ENCODE measurements around the gene CNNM2.

CNNM2 gene

DNA sequence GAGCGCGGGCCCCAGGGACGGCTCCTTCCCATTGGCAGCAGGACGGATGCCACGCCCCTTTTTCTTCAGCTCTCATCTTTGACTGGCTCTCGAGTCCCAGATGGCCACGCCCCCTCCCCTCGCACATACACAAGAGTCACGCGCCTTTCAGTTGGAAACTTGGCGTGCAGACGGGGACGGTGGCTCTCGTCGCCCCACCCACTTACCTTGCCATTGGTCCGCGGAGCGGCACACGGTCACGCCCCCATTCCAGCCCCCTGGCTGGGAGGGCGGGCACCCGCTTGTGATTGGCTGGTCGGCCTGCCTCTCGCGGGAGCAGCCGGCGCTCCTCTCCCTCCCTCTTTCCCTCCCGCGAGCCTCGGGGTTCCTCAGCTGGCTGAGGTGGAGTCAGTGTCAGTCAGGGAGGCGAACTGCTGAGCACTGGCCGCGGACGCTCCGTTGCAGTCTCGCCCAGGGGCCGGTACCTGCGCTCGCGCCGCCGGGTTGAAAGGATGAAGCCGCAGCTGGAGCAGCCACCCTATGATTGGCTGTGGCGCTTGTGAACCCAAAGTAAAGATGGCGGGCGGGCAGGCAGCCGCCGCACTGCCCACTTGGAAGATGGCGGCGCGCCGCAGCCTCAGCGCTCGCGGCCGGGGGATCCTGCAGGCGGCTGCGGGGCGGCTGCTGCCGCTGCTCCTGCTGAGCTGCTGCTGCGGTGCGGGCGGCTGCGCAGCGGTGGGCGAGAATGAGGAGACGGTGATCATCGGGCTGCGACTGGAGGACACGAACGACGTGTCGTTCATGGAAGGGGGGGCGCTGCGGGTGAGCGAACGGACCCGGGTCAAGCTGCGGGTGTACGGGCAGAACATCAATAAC, at the start of gene CNNM2:
Gene CNNM2, plus strand, starts transcription at position 333 of the 855 bp plus-strand sequence. Its CDS starts 187 bp downstream, at position 520.
- peak; percentile 99 for DNase-seq (ENCODE audit: low read depth)

DNA sequence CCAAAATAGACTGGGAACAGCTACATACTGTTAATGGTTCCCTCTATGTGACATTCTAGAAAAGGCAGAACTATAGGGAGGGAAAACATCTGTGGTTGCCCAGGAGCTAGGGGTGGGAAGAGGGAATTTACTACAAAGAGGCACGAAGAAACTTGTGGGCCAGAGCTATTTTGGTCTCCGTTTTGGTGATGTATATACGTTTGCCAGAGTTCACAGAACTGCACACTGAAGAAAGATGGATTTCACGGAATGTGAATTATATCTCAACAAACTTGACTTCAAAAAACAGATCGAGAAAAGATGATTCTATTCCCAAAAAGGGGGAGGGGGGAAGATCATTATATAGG, 49.2 kb upstream of the CNNM2 start:
- DNase-seq (ENCODE audit: low read depth) = no peak

DNA sequence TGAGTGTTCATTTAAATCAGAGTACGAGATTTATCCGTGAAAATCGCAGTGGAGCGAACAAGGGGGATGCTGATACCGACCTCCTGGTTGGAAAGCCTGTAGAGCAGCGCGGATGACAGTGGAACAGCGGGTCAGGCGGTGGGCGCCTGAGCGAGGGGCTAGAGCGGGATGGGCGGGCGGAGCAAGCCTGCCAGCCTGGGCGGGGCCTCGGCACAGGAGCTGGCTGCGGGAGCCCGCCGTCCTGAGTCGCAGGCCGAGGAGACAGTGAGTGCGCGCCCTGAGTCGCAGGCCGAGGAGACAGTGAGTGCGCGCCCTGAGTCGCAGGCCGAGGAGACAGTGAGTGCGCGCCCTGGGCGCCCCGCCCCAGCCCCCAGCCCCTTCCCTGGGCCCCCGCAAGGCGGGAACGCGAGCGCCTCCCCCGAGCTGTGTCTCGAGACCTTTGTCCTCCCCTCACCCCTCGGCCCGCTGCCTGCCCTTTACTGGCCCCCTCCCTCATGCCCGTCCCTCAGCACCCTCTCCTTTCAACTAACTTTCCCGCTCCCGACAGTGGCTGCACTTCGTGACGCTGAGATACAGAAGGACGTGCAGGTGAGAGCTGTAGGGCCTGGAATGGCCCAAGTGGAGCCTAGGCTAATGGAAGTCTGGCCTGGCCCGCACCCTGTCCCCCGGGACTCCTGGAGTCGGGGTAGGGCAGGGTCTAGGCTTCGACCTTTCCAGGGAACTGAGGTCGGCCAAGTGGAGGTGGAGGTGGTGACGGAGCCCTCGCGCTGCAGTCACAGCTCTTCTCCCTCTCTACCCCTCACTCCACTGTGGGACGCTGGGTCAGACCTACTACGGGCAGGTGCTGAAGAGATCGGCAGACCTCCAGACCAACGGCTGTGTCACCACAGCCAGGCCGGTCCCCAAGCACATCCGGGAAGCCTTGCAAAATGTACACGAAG, 48.6 kb upstream of the CNNM2 start, which contains the start of gene AS3MT:
Gene AS3MT, plus strand, starts transcription at position 213 of the 941 bp plus-strand sequence. Its CDS starts 123 bp downstream, at position 336.
- no peak for DNase-seq (ENCODE audit: low read depth)

DNA sequence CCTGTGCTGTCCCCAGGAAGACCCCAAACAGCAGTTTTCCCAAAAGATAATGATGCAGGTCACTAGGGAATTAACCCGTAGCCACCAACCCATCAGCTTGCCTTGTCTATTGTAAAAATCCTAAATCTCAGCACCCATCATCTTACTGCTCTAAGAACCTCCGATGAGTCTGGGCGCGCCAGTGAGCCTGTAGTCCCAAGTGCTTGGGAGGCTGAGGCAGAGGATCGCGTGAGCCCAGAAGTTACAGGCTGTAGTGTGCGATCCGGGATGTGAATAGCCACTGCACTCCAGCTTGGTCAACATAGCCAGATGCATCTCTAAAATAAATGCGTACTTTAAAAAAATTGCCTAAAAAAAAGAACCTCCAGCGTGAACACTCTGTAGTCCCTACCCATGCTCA, 47.9 kb upstream of the CNNM2 start:
- DNase-seq (ENCODE audit: low read depth) = no peak

DNA sequence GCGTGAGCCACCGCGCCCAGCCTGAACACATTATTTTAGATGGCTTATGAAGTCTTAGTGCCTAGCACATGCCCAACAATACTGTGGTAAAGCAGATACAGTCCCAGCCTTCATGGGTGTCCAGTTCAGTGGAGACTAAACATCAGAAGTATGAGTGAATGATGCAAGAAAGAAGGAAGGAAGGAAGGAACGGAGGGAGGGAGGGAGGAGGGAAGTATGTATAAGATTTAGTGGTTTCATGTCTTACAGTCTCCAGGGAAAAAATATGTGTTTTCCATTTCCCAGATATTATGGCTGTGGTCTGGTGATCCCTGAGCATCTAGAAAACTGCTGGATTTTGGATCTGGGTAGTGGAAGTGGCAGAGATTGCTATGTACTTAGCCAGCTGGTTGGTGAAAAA, 45.9 kb upstream of the CNNM2 start:
- DNase-seq (ENCODE audit: low read depth) = no peak

DNA sequence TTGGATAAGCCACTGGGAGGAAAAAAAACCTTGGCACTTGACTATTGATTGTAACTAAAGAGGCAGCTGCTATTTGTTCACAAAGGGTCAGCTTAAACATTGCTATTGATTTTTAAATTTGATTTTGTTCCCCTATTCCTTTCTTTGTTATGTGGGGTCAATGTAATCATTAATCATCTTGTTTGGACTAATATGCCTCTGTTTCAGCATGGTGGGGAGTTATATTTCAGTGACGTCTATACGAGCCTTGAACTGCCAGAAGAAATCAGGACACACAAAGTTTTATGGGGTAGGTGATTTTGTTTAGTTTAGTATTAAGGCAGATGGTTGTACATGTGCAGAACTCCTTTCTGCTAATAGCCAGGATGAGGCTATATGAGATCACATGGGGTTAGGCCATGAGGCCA, 41.3 kb upstream of the CNNM2 start:
- no peak for DNase-seq (ENCODE audit: low read depth)

DNA sequence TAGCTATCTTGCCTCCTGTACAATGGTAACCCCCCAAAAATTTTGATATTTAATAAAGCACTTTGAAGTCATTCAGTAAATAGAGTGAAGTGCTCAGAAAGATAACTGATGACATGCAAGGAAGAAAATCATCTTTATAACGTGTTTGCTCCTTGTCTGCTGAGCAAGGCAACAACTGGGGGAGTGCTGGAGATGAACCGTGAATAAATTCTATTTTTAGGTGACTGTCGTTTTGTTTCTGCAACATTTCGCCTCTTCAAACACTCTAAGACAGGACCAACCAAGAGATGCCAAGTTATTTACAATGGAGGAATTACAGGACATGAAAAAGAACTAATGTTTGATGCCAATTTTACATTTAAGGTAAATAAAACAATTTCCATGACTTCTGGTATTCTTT, 39.5 kb upstream of the CNNM2 start:
- DNase-seq (ENCODE audit: low read depth) = no peak

DNA sequence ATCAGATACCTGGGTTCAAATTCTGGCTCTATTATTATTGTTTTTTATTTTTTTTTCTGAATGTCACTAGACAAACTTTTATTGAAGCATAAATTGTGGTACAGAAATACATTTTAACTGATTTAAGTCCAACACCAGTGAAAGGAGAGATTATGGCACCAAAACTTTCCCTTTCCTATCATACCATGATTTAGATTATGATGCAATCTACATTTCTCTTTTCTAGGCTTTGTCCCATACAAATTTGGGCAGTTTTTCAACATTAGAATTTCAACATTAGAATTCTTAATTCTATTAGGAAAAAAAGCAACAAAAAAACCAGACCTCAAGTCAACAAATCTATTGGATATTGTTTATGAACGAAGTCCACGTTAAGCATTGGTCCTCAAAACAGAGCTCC, 37.8 kb upstream of the CNNM2 start:
- DNase-seq (ENCODE audit: low read depth) = no peak

DNA sequence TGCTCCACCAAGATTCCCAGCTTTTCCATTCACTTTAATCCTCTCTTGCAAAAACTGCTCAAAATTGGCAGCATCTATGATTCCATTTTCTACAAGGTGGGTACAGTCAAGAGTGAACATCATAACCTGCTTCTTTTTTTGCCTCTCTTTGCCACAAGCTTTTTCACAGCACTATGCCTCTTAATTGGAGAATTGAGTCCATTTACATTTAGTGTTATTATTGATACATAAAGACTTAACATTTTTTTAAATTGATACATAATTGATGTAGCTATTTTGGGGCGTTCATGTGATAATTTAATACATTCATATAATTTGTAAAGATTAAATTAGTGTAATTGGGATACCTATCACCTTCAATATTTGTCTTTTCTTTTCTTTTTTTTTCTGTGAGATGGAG, 30.0 kb upstream of the CNNM2 start:
- DNase-seq (ENCODE audit: low read depth) = no peak

DNA sequence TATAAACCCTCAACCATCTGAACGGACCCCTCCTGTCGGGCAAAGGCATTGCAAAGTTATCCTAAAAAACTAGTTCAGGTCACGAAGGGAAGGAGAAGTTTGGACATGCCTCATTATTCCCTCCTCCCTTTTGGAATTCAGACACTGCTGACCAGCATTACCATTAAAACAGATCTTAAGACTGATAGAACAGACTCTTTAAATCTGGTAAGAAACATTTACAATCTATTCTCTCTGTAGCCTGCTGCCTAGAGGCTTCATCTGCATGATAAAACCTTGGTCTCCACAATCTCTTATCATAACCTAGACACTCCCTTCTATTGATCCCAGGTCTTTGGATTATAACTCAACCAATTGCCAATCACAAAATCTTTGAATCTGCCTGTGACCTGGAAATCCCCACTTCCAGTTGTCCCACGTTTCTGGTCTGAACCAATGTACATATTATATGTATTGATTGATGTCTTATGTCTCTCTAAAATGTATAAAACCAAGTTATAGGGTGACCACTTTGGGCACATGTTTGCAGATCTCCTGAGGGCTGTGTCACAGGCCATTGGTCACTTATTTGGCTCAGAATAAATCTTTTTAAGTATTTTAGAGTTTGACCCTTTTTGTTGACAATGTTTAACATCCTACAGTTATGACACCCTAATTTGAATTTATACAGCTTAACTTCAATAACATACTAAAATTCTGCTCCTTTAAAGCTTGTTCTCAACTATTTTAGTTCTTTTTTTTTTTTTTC, 23.5 kb upstream of the CNNM2 start:
- no peak for DNase-seq (ENCODE audit: low read depth)

DNA sequence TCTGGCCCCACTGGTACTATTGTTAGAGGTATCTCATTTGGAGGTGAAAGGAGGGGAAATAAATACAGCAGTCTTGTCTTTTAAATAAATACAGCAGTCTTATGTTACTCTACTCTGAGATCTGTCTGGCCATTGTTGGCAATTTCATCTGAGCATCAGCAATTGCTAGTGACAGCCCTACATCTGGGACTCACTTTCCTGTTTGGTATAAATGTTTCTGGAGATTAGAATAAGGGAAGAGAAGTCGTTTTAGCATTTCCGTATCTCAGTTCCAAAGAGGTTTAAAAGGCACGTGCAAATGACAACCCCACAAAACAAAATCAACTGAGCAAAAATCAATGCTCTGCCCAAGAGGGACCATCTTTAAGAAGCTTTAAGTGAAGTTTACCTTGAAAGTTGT, 18.1 kb upstream of the CNNM2 start:
- no peak for DNase-seq (ENCODE audit: low read depth)

DNA sequence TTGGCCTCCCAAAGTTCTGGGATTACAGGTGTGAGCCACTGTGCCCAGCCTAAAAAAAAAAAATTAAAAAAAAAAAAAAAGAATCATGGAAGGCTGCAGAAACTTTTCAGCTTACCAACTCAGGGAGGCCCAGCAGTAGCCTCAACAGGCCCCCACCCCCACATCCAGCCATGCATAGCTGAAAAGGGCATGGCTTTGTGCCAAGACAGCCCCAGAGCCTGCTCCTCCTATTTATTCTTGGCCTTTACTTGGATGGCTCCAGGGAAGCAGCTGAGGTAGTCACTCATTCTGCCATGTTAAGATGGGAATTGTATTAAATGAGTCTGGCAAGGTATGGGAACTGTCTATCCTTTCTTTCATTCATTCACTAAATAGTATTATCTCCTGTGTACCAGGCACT, 13.7 kb upstream of the CNNM2 start:
- no peak for DNase-seq (ENCODE audit: low read depth)

DNA sequence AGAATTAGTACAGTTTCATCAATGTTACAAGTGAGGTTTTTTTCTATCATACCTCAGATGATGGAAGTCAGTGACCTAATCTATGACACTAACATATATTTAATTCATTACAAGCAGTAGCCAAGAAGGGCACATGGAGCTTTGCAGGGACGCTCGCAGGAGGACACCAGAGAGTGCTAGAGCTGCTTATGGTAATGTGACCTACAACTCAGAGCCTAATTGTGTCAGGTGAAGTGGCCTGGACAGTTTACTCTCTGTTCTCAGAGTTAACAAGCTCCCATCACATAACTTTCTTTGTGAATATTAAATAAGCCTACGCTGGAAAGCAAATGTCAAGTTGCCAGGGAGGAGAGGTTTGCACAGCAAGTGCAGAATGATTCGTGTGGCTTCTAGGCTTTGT, 11.6 kb upstream of the CNNM2 start:
- no peak for DNase-seq (ENCODE audit: low read depth)

DNA sequence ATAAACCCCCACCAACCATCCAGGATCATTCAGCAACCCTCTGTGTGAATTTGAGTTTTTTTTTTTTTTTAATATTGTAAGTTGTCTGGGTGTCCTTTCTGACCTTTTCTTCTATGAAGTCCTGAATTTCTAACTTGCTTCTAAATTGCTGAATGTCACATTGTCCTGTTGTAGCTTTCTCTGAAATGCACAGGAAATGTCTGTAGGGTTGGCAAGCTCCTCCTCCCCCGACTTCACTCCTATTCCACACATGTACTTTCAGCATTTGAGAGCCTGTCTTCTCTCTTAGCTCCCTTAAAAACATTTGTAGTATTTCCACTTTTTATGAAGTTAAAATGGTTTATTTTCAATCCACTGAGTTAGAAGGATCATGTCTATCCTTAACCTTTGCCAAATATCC, 3.3 kb upstream of the CNNM2 start:
- no peak for DNase-seq (ENCODE audit: low read depth)

DNA sequence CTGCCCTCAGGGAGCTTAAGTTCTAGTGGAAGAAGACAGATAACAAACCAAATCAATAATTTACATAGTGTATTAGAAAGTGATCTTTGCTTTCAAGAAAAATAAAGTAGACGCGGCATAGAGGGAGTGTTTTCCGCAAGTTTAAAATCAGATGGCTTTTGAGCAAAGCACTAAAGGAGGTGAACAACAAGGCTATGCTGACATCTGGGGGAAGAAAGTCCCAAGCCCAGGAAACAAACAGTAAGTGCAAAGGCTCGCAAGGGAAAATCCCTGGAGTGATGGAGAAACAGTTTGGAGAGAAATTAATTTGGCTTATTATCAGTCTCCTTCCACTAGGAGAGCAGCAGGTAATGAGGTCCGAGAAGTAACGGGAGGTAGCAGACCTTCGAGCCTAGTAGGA, 1.9 kb upstream of the CNNM2 start:
- DNase-seq (ENCODE audit: low read depth) = no peak

DNA sequence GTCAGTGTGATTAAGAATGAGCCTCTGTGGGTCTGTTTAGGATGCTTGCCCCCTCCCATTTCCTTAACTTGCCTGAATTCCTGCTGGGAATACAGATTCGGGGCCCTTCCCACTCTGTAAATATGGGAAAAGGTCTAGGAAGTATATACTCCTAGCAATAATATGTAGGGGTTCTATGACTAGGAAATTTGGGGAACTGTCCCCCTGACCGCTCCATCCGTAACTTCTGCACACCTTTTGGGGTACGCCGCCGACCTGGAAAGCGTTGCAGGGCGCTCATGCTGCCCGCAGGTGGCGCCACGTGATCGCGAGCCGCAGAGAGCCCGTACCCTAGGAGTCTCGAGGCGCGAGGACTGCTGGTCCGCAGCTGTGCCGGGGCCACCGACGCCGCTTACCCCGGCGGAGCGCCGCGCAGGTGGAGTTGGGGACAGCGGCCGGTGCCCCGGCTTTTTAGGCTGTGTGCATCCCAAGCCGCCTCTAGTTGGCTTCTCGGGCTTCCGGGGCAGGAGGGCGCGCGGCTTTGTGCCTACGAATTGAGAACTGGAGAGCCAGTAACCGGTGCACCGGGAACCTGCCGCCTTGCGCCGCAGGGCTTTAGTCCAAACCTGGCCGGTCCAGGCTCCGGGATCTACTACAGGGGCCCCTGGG, 656 bp upstream of the CNNM2 start:
- peak; percentile 74 for DNase-seq (ENCODE audit: low read depth)

DNA sequence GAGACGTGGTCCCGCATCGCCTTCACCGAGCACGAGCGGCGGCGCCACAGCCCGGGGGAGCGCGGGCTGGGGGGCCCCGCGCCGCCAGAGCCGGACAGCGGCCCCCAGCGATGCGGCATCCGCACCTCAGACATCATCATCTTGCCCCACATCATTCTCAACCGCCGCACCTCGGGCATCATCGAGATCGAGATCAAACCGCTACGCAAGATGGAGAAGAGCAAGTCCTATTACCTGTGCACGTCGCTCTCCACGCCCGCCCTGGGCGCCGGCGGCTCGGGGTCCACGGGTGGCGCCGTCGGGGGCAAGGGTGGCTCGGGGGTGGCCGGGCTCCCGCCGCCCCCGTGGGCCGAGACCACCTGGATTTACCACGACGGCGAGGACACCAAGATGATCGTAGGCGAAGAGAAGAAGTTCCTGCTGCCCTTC, 737 bp downstream of the CNNM2 start:
- peak; percentile 23 for DNase-seq (ENCODE audit: low read depth)

DNA sequence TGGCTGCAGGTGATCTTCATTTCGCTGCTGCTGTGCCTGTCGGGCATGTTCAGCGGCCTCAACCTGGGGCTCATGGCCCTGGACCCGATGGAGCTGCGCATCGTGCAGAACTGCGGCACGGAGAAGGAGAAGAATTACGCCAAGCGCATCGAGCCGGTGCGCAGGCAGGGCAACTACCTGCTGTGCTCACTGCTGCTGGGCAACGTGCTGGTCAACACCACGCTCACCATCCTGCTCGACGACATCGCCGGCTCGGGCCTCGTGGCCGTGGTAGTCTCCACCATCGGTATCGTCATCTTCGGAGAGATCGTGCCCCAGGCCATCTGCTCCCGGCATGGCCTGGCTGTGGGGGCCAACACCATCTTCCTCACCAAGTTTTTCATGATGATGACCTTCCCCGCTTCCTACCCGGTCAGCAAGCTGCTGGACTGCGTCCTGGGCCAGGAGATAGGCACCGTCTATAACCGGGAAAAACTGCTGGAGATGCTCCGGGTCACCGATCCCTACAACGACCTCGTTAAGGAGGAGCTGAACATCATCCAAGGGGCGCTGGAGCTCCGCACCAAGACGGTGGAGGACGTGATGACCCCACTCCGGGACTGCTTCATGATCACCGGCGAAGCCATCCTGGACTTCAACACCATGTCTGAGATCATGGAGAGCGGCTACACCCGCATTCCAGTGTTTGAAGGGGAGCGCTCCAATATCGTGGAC, 1.3 kb downstream of the CNNM2 start:
- DNase-seq (ENCODE audit: low read depth) = no peak

DNA sequence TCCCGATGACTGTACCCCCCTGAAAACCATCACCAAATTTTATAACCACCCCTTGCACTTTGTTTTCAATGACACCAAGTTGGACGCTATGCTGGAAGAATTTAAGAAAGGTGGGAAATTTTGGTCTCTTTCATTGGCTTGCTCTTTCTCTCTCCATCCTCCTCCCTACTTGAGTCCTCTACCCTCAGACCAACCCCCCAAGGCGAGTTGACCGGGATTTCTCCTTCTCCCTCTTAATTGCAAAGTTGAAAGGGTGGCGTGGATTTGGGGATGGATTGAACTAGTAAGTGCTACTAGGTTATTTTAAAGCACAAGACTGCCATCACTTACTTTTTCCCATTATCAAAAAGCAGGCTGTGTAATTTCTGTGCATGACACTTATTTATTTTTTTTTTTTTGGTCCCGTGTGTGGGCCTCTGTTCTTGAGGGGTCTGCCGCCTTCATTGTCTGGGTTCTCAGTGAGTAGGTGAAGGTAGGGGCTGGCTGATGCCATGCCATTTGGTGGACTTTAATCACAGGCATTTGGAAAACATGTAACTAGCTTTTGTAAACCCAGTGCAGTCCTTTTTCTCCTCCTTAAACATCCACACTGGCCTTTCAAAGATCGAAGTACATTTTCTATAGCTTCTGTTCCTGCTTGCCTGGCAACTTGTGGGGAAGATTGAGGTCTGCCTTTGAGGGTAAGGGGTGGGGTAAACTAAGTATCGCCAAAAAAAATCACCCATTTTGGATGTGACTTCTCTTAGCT, 2.1 kb downstream of the CNNM2 start:
- DNase-seq (ENCODE audit: low read depth) = no peak

DNA sequence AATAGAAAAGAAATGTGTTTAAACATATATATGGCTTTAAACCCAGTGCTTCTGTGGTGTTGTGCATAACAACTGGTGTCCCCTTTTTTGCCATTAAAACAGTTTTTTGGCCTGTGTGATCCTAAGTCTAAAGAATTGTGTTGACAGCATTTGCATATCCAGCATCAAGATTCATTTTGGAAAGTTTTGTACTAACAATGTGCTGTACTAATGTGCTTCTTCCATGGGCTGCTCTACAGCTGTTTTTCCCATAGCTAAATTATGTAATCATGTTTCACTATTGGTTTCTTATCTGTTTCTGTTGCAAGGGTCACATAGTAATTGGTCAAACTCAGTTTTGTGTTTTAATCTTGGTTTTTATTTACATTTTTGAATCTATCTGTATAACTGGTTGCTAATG, 5.5 kb downstream of the CNNM2 start:
- no peak for DNase-seq (ENCODE audit: low read depth)
